ENCODE results near the gene FBXL4.

The FBXL4 gene

GRCh38 chr6:98824162-98824901 lies 123.4 kb downstream of the FBXL4 start:
- DNase-seq (ENCODE audit: low read depth) = no peak

- no peak for DNase-seq (ENCODE audit: low read depth)
These were observed 124.2 kb downstream of the FBXL4 start for GRCh38 chr6:98823428-98824161.

GRCh38 chr6:98821756-98822405 lies 125.9 kb downstream of the FBXL4 start:
- no peak for DNase-seq (ENCODE audit: low read depth)

Measured in ELR (cell line).